Lower leg skin (tissue), 3 donors: ENCODE data around the gene PPIP5K2.

ENCODE experiments used
- CTCF ChIP-seq, 3 donors: fragments of 450-650 bp; IDR thresholded peaks; one replicate each; pipeline ENCODE4 v1.5.1; 2016; ENCODE audit warnings: antibody characterized with exemption in 3 of 3, mild to moderate bottlenecking in 3 of 3, moderate library complexity in 2 of 3
- POLR2A ChIP-seq, 2 donors: fragments of 450-650 bp; IDR thresholded peaks; one replicate each; pipeline ENCODE4 v1.6.1; 2016 to 2017; ENCODE audit warnings: antibody characterized with exemption in 2 of 2, mild to moderate bottlenecking in 1 of 2, moderate library complexity in 1 of 2

GRCh38 chr5:103108086-103108485, 12.0 kb upstream of the PPIP5K2 start:
- no peak for TF ChIP-seq CTCF (IDR thresholded peaks at IDR 0.05)
- no peak for TF ChIP-seq POLR2A (IDR thresholded peaks at IDR 0.05)
